SK-N-SH treated with all-trans-retinoic acid at 6 μM for 48 hours (cell line): ENCODE results near the gene NELFCD.

Experiments
- ISL1 ChIP-seq: fragments of 250-450 bp; sonication (Bioruptor Pico); IDR thresholded peaks from 2 replicates; pipeline ENCODE4 v2.1.2; 2022; ENCODE audit warnings: mild to moderate bottlenecking, moderate library complexity
- PATZ1 ChIP-seq: fragments of 250-450 bp; sonication (Bioruptor Pico); IDR thresholded peaks from 2 replicates; pipeline ENCODE4 v1.8.0; 2020; ENCODE audit warnings: mild to moderate bottlenecking, moderate library complexity, borderline replicate concordance
- TOX ChIP-seq: fragments of 250-450 bp; sonication (Bioruptor Pico); IDR thresholded peaks from 2 replicates; pipeline ENCODE4 v1.8.0; 2021; ENCODE audit warnings: mild to moderate bottlenecking, moderate library complexity, borderline replicate concordance
- ZFP3 ChIP-seq: fragments of 250-450 bp; sonication (Bioruptor Pico); IDR thresholded peaks from 2 replicates; pipeline ENCODE4 v1.5.0; 2020; ENCODE audit warnings: mild to moderate bottlenecking, moderate library complexity
- TF ChIP-seq, protein P1 (sequence below): fragments of 250-450 bp; sonication (Bioruptor Pico); IDR thresholded peaks from 2 replicates; pipeline ENCODE4 v1.5.1; 2020; ENCODE audit warnings: low read depth, mild to moderate bottlenecking, moderate library complexity

DNA sequence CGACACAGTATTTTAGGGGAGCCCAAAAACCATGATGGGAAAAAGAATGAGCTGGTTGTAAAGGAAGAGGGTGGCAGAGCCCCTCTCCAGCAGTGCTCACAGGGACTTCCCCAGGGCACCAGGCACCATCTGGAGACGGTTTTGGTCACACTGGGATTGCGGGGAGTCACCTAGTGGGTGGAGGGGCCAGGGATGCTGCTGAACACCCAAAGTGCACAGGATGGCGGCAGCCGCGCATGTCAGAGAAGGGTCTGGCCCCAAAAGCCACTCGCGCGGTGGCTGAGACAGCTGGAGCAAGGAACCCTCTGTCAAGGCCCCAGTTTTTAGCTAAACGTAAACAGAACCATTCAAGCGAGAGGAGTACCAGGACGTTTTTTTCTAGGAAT is 15.2 kb downstream of the NELFCD start:
- no peak for TF ChIP-seq ZFP3 (CRISPR knock-in tag)
- no peak for TF ChIP-seq ISL1 (CRISPR knock-in tag)
- no peak for TF ChIP-seq PATZ1 (CRISPR knock-in tag)
- TF ChIP-seq, protein P1, sequence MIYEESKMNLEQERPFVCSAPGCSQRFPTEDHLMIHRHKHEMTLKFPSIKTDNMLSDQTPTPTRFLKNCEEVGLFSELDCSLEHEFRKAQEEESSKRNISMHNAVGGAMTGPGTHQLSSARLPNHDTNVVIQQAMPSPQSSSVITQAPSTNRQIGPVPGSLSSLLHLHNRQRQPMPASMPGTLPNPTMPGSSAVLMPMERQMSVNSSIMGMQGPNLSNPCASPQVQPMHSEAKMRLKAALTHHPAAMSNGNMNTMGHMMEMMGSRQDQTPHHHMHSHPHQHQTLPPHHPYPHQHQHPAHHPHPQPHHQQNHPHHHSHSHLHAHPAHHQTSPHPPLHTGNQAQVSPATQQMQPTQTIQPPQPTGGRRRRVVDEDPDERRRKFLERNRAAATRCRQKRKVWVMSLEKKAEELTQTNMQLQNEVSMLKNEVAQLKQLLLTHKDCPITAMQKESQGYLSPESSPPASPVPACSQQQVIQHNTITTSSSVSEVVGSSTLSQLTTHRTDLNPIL (CRISPR knock-in tag): no peak
- TF ChIP-seq TOX (CRISPR knock-in tag): no peak
